ENCODE measurements around the gene PARD3. TPM values are rescaled to one million over a fixed set of nuclear protein-coding genes. Genes with fewer than 3 reads are reported as not detected.

Gene PARD3
- total and polyA plus RNA-seq, 7 donors: 20.2 to 84.4 (median 53.4) TPM

DNA sequence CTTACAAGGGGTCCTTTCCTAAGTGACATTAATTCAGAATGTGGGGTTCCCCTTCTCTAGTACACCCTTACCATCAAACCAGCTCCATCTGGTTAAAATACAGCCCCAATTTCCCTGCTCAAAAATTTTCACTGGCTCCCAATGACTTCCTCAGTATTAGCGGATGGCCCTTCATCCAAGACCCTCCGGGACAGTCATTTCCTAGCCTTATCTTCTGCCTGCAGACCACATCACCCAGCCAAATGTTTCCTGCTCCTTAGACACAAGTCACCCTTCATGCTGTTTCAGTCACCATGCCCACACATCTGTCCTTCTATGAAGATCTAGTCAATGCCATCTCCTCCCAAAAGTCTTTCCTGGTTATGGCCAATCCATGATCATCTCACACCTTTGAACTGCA lies 45.2 kb downstream of the PARD3 start:
- no peaks in the 10 kb centered on the region for H3K9me3 ChIP-seq
- TF ChIP-seq, protein P1, sequence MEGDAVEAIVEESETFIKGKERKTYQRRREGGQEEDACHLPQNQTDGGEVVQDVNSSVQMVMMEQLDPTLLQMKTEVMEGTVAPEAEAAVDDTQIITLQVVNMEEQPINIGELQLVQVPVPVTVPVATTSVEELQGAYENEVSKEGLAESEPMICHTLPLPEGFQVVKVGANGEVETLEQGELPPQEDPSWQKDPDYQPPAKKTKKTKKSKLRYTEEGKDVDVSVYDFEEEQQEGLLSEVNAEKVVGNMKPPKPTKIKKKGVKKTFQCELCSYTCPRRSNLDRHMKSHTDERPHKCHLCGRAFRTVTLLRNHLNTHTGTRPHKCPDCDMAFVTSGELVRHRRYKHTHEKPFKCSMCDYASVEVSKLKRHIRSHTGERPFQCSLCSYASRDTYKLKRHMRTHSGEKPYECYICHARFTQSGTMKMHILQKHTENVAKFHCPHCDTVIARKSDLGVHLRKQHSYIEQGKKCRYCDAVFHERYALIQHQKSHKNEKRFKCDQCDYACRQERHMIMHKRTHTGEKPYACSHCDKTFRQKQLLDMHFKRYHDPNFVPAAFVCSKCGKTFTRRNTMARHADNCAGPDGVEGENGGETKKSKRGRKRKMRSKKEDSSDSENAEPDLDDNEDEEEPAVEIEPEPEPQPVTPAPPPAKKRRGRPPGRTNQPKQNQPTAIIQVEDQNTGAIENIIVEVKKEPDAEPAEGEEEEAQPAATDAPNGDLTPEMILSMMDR (IDR thresholded peaks at IDR 0.05): no peak
- H3K4me1 ChIP-seq: peaks cover 72% of the 10 kb centered on the region
- DNase-seq (no peak), ATAC-seq (no peak)
- no peak overlapping the region for H3K4me3 ChIP-seq
- 74 to 83% (median 83%) methylated on average over 2 of the region's 2 CpGs for WGBS, 3 donors
- intact Hi-C loops (cut with DNase I): no loop called here
- H3K27me3 ChIP-seq (ENCODE audit: insufficient read depth in 3 of 3, low read length in 2 of 3): no peaks in the 10 kb centered on the region
- no peak overlapping the region for H3K27ac ChIP-seq
- no peaks in the 10 kb centered on the region for H3K36me3 ChIP-seq (ENCODE audit: insufficient read depth in 1 of 2, low read depth in 1 of 2)

DNA sequence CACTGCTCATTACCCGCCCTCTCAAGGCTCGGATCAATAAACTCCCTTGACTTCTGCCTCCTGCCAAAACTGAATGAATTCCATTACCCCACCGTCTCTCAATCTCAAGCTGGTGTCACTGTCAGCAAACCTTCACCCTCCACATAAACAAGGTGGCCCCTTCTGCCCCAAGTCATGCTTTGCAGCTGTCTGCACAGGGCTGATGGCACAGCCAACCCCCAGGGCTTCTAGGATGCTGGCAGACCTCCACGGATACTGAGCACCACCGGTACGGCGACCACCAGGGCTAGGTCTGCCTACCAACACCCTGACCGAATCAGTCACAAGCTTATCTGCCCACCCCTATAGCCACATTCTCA lies 46.1 kb downstream of the PARD3 start:
- H3K36me3 ChIP-seq (ENCODE audit: insufficient read depth in 1 of 2, low read depth in 1 of 2): no peaks in the 10 kb centered on the region
- no peaks in the 10 kb centered on the region for H3K27me3 ChIP-seq (ENCODE audit: insufficient read depth in 3 of 3, low read length in 2 of 3)
- intact Hi-C loops (cut with DNase I): no loop called here
- DNase-seq (no peak), ATAC-seq (peak; percentile 36 to 56 (median 46))
- peaks cover 72% of the 10 kb centered on the region for H3K4me1 ChIP-seq
- 34 to 54% (median 39%) methylated on average over 8 of the region's 8 CpGs for WGBS, 3 donors
- H3K9me3 ChIP-seq: no peaks in the 10 kb centered on the region
- peak overlapping the region; percentile 50 for H3K4me3 ChIP-seq
- TF ChIP-seq, protein P1 (IDR thresholded peaks at IDR 0.05): no peak
- H3K27ac ChIP-seq: peak overlapping the region; percentile 76

DNA sequence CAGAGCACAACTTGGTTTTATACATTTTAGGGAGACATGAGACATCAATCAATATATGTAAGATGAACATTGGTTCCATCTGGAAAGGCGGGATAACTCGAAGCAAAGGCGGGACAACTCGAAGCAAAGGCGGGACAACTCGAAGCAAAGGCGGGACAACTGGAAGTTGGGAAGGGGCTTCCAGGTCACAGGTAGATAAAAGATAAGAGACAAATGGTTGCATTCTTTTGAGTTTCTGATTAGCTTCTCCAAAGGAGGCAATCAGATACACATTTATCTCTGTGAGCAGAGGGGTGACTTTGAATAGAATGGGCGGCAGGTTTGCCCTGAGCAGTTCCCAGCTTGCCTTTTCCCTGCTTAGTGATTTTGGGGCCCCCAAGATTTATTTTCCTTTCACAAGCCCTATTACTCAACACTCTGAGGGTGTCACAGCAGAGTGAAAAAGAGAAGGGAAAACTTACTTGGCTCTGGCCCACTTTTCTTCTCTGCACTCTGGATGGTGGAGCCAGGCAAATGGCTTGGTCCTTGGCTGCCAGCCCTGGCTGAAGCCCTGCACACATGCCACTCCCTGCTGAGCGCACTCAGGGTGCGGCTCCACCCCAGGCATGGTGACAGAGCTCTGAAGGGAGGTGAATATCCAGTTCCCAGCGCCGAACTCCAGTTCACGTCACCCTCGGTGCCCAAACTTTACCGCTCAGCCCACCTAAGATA lies 46.7 kb downstream of the PARD3 start:
- Histone ChIP-seq H3K27ac (peak overlapping the region; percentile 76), H3K36me3 (ENCODE audit: insufficient read depth in 1 of 2, low read depth in 1 of 2) (no peaks in the 10 kb centered on the region), H3K4me1 (peaks cover 74% of the 10 kb centered on the region), H3K9me3 (no peaks in the 10 kb centered on the region), H3K4me3 (peak overlapping the region; percentile 50), H3K27me3 (ENCODE audit: insufficient read depth in 3 of 3, low read length in 2 of 3) (no peaks in the 10 kb centered on the region)
- ATAC-seq (peak; percentile 97 to 99 (median 98)), DNase-seq (peak; percentile 77 to 91)
- TF ChIP-seq, protein P1 (IDR thresholded peaks at IDR 0.05): no peak
- 57 to 63% (median 58%) methylated on average over 15 of the region's 15 CpGs for WGBS, 3 donors
- intact Hi-C loops (cut with DNase I): no loop called here

DNA sequence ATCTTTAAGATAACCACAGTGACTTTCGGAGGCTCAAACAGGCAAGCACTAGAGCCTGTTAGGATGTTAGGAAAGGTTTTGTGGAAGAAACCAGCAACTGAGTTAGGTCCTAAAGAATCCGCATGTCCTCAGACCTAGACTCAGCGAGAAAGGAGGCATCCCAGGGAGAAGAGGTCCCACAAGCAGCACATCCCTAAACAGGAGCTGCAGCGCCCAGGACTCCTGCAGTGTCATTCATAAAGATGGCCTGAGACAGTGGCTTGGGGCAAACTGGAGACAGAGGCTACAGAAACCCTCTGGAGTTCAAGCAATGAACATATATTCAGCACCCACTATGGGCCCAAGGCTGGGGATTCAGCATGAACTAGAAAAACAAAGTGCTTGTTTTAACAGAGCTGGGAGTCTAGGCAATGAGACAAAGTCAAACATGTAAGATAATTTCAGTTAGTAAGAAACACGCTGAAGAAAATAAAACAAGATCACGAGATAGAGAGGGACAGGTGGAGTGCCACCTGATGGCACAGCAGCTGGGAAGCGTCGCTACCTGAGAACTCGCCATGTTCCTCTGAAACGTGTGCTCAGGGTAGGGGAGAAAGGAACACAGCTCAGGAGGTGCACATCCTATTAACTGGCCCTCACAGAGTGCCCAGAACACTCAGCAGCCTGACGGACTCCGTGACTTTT lies 48.1 kb downstream of the PARD3 start:
- ATAC-seq (no peak), DNase-seq (no peak)
- H3K9me3 ChIP-seq: no peaks in the 10 kb centered on the region
- H3K27me3 ChIP-seq (ENCODE audit: insufficient read depth in 3 of 3, low read length in 2 of 3): no peaks in the 10 kb centered on the region
- intact Hi-C loops (cut with DNase I): no loop called here
- 88 to 94% (median 91%) methylated on average over 12 of the region's 12 CpGs for WGBS, 3 donors
- peaks cover 76% of the 10 kb centered on the region for H3K4me1 ChIP-seq
- H3K4me3 ChIP-seq: no peak overlapping the region
- peak overlapping the region; percentile 15 for H3K27ac ChIP-seq
- TF ChIP-seq, protein P1 (IDR thresholded peaks at IDR 0.05): no peak
- no peaks in the 10 kb centered on the region for H3K36me3 ChIP-seq (ENCODE audit: insufficient read depth in 1 of 2, low read depth in 1 of 2)
